Measurements from ENCODE around the gene TMEM223.
"Not testable (repeated sequence)": the region's sequence is repeated elsewhere in the genome, so short reads cannot be mapped to it uniquely, and the experiment has no call there.

TMEM223 gene

GRCh38 chr11:62752177-62752785, 39.5 kb downstream of the TMEM223 start:
- no peak for DNase-seq

GRCh38 chr11:62749931-62750330, 41.9 kb downstream of the TMEM223 start:
- not testable (repeated sequence) for DNase-seq

- DNase-seq: no peak
Measured at GRCh38 chr11:62747475-62748160, 44.2 kb downstream of the TMEM223 start.

All from activated CD8-positive, alpha-beta memory T cell treated with anti-CD3 and anti-CD28 coated beads, Interleukin-2, amount 50 U/mL, for 4 hours (primary cell).